Fibroblast of skin of back (primary cell): ENCODE results near the gene ASB16.
"Not testable (repeated sequence)": the region's sequence is repeated elsewhere in the genome, so short reads cannot be mapped to it uniquely, and the experiment has no call there.

Experiments used
- DNase-seq: peaks from one replicate; pipeline ENCODE4 v3.0.0-alpha.2; 2013

The ASB16 gene

GRCh38 chr17:44149066-44149465, 21.4 kb upstream of the ASB16 start:
- DNase-seq = not testable (repeated sequence)

- no peak for DNase-seq
Observed at GRCh38 chr17:44149750-44150329, 20.7 kb upstream of the ASB16 start.

GRCh38 chr17:44152875-44153274, 17.6 kb upstream of the ASB16 start:
- DNase-seq = no peak

- DNase-seq = no peak
Observed at GRCh38 chr17:44155488-44155887, 15.0 kb upstream of the ASB16 start.

- peak; percentile 15 for DNase-seq
Observed at GRCh38 chr17:44159519-44160210, 10.8 kb upstream of the ASB16 start.

GRCh38 chr17:44164476-44164875, 6.0 kb upstream of the ASB16 start:
- no peak for DNase-seq

GRCh38 chr17:44167181-44167861, 3.2 kb upstream of the ASB16 start:
- no peak for DNase-seq

- DNase-seq = no peak
Observed at GRCh38 chr17:44170135-44170498, 387 bp upstream of the ASB16 start.

- no peak for DNase-seq
Observed at GRCh38 chr17:44171931-44172455, 1.5 kb downstream of the ASB16 start.

- DNase-seq = no peak
Observed at GRCh38 chr17:44174427-44174826, 3.9 kb downstream of the ASB16 start.

GRCh38 chr17:44176257-44176656, 5.8 kb downstream of the ASB16 start:
- peak; percentile 28 for DNase-seq

GRCh38 chr17:44176671-44177501, 6.4 kb downstream of the ASB16 start:
- DNase-seq = no peak

- DNase-seq = no peak
Observed at GRCh38 chr17:44177640-44178039, 7.1 kb downstream of the ASB16 start.

- no peak for DNase-seq
Observed at GRCh38 chr17:44178133-44178532, 7.6 kb downstream of the ASB16 start.

- DNase-seq = no peak
Observed at GRCh38 chr17:44183024-44183423, 12.5 kb downstream of the ASB16 start.

GRCh38 chr17:44184212-44184810, 13.8 kb downstream of the ASB16 start:
- DNase-seq = no peak

- peak; percentile 98 for DNase-seq
Observed at GRCh38 chr17:44186307-44187130, 16.0 kb downstream of the ASB16 start, which contains the start of gene TMUB2. Gene TMUB2, plus strand, starts transcription at chr17:44186972. Its CDS starts 737 bp downstream, at chr17:44187709.

GRCh38 chr17:44187131-44187899, 16.8 kb downstream of the ASB16 start:
- DNase-seq = no peak

- no peak for DNase-seq
Observed at GRCh38 chr17:44188576-44189403, 18.3 kb downstream of the ASB16 start.

GRCh38 chr17:44190481-44190880, 20.0 kb downstream of the ASB16 start:
- DNase-seq = no peak
